Fibroblast of skin of left quadriceps (primary cell): ENCODE measurements around the gene RFLNA.

ENCODE experiments used
- DNase-seq, 2 experiments: peaks; one replicate each; pipeline ENCODE4 v3.0.0-alpha.2; 2013; ENCODE audit warnings: low read depth in 2 of 2

The RFLNA gene

GRCh38 chr12:124336742-124337520, 42.0 kb downstream of the RFLNA start:
- no peak for DNase-seq

DNA sequence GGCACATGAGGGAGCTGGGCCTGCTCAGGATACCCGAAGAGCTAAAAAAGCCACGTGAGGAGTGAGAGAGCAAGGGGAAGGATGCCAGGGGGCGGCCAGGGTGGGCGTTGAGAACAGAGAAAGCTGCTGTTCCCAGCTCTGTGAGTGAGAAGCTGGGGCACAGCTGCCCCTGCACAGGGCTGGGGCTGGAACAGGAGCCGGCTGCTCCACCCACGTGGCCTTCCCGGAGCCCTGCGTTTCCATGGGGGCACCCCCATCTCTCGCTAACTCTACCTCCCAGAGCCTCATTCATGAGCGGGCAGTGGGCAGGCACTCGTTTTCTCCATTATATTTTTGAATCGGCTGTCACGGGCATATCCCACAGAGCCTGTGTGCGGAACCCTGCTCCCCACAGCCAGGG, 42.7 kb downstream of the RFLNA start:
- no peak for DNase-seq

- no peak for DNase-seq
These were observed 43.6 kb downstream of the RFLNA start for GRCh38 chr12:124338448-124338847.

GRCh38 chr12:124338876-124339603, 44.1 kb downstream of the RFLNA start:
- DNase-seq: no peak

- no peak for DNase-seq
These were observed 45.4 kb downstream of the RFLNA start for GRCh38 chr12:124340080-124340900.

DNA sequence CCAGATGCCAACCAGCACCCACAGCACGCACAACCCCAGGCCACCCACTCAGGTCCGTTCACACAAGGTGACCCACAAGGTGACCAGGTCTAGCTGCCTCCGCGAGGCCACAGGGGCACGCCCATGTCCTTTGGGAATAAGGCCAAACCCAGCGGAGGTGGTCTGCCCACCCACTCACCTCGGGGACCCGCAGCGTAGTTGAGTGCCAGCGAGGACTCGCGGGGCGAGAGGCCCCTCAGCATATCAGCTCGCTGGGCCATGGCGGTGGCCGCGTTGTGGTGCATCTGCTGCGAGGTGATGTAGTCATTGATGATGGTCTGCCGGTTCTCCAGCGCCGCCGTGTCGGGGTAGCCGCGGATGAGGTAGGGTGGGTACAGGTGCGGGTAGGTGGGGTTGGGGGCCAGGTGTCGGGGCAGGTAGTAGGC, 46.8 kb downstream of the RFLNA start:
- no peak for DNase-seq

DNA sequence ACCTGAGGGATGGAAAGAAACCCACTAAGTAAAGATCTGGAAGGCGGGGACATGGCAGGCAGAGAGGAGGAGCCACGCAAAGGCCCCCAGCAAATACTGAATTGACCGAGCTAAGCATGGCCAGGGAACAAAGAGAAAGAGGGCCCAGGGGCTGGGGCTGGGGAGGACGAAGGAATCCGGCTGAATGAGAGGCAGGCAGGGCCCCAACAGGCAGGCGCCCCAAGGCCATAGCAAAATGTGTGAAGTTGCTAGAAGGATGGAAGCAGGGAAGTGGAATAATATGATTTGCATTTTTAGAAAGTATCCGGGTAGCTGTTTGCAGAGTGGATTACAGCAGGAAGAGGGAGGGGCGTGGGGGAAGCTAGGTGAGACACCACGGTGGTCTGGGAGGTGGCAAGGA, 49.1 kb downstream of the RFLNA start:
- no peak for DNase-seq

DNA sequence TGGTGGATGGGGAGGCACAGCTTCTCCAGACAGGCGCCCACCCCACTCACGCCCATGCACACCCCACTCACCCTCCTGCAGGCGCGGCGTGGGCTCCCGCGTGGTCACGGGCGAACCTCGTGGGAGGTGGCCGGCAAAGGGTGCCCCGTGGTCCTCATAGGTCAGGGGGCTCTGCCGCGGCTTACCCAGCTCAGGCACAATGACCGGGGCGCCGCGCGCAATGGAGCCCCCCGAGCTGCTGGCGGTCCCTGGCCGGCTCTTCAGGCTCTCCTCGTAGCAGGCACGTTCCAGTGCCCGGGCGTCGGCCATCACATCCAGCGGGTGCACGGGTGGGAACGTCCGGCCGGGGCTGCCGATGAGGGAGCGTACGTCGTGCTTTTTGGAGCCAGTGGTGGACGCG, 49.6 kb downstream of the RFLNA start:
- DNase-seq: no peak

- no peak for DNase-seq
These were observed 50.9 kb downstream of the RFLNA start for GRCh38 chr12:124345795-124346194.

GRCh38 chr12:124346425-124347168, 51.7 kb downstream of the RFLNA start:
- DNase-seq: no peak

DNA sequence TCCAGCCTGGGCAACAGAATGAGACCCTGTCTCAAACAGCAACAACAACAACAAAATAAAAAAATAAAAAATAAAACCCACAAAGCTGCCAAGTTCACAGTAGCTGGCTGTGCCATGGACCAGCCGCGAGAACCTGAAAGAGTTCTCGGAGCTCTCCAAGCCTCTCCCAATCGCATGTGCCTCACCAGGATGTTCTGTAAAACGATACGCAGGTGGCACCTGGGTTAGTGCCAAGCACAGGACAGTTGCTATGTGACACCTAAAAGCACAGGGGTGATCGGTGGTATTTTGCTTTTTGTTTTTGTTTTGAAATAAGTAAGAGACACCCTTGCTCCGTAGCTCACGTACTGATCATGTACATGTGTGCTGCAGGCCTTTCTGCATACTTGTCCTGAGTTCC, 52.4 kb downstream of the RFLNA start:
- no peak for DNase-seq

DNA sequence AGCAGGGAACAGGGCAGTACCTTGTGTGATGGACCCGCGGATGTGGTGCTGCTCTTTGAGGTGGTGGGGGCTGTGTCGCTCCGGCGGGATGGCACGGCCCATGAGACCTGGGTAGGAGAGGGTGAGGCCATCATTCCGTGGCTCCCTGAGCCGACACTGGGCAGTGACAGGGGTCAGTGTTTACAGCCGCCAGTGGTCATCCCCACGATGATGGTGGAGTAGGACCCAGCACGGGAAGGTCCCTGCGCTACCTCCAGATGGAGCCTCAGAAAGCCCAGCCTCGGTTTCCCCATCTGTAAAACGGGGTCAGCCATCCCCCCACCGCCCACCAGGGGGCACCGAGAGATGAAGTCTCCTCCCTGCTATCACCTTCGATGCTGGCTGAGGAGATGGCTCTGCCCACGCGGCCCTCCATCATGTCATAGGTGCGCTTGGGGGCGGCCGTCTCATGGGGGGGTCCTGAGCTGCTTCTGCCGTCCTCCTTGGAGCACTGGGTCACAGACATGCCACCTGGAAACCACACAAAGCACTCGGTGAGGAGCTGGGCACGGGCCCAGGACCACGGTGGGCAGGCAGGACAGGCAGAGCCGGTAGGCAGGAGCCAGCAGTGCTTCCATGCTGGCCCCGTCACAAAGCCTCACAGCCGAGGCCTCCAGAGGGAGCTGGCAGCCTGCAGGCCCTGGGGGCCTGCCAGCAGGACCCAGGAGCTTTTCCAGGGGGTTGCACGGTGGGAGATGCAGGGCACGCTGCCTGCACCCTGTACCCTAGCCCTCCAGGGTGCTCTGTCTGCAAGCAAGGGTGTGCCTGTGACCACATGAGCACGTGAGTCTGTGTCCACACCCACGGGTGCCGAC, 53.1 kb downstream of the RFLNA start:
- no peak for DNase-seq

DNA sequence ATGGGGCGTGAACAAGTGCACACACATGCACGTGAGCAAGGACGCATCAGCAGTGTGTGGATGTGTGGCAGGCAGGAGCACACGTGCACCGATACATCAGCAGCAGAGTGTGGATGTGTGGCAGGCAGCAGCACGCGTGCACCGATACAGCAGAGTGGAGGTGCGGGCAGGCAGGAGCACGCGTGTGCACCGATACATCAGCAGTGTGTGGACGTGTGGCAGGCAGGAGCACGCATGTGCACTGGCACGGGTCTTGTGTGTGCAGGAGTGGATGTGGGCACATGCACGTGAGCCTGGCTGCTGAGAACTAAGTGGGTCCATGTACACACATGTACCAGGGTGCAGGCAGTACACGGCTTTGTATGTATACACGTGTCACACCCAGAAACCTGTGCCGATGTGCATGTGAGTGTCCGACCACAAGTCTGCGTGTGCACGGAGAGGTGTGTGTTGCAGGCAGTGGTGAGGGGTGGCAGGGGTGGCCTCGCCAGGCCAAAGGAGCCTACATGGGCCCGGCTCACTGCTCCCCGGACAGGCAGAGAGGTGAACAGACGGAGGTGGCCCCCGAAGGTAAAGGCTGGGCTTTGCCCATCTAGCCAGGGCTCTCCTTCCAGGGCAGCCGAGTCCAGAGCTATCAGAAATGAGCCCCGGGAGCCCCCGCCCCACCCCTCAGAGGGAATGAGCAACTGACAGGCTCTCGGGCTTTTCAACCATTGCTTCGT, 53.9 kb downstream of the RFLNA start:
- no peak for DNase-seq

DNA sequence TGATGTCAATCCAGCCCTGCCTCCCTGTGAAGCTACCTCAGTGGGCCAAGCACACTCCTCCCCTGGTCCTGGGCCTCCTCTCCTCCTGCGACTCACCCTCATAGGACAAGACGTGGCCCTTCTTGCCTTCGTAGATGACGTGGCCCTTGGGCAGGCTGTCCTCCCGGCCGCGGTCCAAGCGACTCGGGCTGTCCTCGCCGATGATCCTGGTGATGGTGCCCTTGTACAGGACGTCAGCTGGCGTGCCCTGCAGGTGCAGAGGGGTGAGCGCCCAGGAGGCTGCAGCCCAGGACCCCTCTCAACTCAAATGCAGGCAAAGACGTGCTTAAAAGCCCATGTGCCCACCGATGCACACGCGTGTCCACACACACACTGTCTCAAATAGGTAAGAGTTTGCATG, 55.6 kb downstream of the RFLNA start:
- no peak for DNase-seq

DNA sequence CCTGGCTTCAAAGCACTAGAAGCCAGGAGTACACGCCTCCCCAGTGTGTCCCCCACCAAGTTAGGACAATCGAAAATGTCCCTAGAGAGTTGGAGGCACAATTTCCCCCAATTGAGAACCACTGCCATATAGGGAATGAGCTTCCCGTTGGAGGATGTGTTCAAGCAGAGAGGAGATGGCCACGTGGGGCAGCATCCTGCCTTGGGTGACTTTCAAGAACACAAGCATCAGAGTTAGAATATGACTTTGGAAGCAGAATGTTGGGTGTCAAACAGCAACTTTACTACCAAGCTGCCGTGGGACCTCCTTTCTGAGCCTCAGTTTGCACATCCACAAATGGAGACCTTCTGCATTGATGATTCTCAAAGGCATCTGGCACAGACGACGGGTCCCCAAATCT, 56.5 kb downstream of the RFLNA start:
- no peak for DNase-seq

DNA sequence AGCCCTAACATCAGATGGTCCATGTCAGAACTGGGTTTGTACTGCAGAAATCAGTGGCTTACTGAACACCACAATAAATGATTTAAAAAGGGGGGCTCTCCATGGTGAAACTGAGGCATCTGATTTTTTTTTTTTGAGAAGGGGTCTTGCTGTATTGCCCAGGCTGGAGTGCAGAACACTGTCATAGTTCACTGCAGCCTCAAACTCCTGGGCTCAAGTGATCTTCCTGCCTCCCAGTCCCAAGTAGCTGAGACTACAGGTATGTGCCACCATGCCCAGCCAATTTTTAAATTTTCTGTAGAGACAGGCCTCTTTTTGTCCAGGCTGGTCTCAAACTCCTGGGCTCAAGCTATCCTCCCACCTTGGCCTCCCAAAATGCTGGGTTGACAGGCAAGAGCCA, 57.4 kb downstream of the RFLNA start:
- DNase-seq: no peak

GRCh38 chr12:124352839-124353238, 57.9 kb downstream of the RFLNA start:
- DNase-seq: no peak

- DNase-seq: no peak
These were observed 59.5 kb downstream of the RFLNA start for GRCh38 chr12:124354400-124354799.

DNA sequence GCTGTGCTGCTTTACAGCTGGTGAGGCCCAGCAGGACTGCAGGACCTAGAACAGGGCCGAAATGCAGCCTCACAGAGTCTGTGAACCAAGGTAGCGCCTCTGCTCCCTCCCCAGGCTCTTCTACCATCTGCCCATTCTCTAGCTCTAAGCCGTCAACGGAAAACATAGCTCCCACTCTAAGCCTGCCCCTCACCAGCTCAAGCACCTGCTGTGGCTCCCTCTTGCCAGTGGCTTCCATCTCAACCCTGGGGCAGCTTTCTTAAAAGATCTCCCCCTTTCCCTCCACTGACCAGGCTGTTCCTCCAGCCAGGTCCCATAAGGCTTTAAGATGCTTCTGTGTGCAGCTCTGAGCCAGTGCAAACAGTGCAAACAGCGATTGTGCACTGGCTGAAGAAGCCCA, 61.3 kb downstream of the RFLNA start:
- no peak for DNase-seq

GRCh38 chr12:124357616-124358015, 62.7 kb downstream of the RFLNA start:
- no peak for DNase-seq
